ENCODE measurements around the gene MYOC. TPM values are rescaled to one million over a fixed set of nuclear protein-coding genes. Genes with fewer than 3 reads are reported as not detected.

The MYOC gene
- total RNA-seq, 1 experiment from 2014 or later: not detected

DNA sequence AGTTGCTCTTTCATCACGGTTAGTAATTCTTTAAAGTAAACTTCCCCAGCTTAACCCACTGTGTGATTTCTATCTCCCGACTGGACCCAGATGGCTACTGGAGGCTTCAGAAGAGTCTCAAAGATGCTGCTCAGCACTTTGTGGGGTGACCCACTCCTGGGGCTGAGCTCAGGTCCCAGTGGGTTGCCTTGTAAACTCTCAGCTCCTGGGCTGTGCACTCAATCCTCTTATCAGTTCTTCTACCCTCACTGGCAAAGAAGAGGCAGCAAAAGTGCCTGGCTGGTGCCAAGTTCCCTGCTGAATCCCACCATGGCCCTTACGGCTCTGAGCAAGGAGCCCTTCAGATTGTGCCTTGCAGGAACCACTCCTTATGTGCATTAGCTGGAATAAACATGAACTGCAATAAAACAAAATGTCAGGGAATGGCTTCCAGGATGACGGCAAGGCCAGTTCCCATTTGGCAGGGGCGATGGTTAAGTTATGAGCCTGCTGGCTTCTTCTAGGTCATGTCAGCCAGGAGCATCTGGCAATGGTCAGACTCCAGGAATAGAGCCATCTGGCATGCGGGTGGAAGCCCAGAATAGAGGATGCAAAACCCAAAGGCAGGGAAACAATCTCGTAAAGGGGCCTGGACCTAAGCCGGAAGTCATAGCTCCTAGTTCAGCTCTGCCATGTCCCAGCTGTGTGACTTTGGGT lies 6.8 kb downstream of the MYOC start:
- Histone ChIP-seq H3K4me1 (ENCODE audit: control insufficient read depth, insufficient read depth, low read length) (0 out of 2 replicates have a peak, but pooled peaks cover 2% of the 10 kb centered on the region), H3K9me3 (ENCODE audit: control insufficient read depth, insufficient read depth, low read depth, low read length) (no peaks in the 10 kb centered on the region), H3K36me3 (ENCODE audit: control insufficient read depth, insufficient read depth, low read length) (no peaks in the 10 kb centered on the region), H3K27ac (ENCODE audit: low read length) (no peak overlapping the region), H3K4me3 (ENCODE audit: low read depth in 2 of 2, low read length in 2 of 2) (no peak overlapping the region), H3K27me3 (ENCODE audit: control insufficient read depth, insufficient read depth, low read length) (no peaks in the 10 kb centered on the region)
- intact Hi-C loops (cut with micrococcal nuclease; ENCODE audit: unreplicated experiment): loop anchor here (5.0 to 10.0 kb wide), 3 partner anchors 72 to 337 kb away; no protein-coding TSS in a partner anchor
- TF ChIP-seq, protein P1, sequence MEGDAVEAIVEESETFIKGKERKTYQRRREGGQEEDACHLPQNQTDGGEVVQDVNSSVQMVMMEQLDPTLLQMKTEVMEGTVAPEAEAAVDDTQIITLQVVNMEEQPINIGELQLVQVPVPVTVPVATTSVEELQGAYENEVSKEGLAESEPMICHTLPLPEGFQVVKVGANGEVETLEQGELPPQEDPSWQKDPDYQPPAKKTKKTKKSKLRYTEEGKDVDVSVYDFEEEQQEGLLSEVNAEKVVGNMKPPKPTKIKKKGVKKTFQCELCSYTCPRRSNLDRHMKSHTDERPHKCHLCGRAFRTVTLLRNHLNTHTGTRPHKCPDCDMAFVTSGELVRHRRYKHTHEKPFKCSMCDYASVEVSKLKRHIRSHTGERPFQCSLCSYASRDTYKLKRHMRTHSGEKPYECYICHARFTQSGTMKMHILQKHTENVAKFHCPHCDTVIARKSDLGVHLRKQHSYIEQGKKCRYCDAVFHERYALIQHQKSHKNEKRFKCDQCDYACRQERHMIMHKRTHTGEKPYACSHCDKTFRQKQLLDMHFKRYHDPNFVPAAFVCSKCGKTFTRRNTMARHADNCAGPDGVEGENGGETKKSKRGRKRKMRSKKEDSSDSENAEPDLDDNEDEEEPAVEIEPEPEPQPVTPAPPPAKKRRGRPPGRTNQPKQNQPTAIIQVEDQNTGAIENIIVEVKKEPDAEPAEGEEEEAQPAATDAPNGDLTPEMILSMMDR (IDR thresholded peaks at IDR 0.05): no peak
- TF ChIP-seq TCF7L2 (IDR thresholded peaks at IDR 0.05; ENCODE audit: low read depth, low read length) (no peak), POLR2AphosphoS5 (IDR thresholded peaks at IDR 0.05; ENCODE audit: low read depth, low read length) (no peak), REST (IDR thresholded peaks at IDR 0.05; ENCODE audit: insufficient read depth in 1 of 2, low read depth in 2 of 2, low read length in 1 of 2) (no peak), SIN3A (IDR thresholded peaks at IDR 0.05; ENCODE audit: borderline replicate concordance, insufficient read depth, low read depth, low read length) (no peak)
- DNase-seq (ENCODE audit: low read depth, low spot score) (no peak), ATAC-seq (no peak; the same call in 1 of the 2 replicates)
- ChIA-PET CTCF (interaction anchor here (0.7 to 1.4 kb wide), 3 partner anchors 13 to 73 kb away, joined by 5 to 22 read pairs (median 6); no protein-coding TSS in a partner anchor), POLR2A (no interaction called here)
- no TSS peak for BruUV-seq (replicated peaks)
- in situ Hi-C loops (cut with HindIII; ENCODE audit: low pct_unique_long_range_greater_than_20kb, low sequenced_read_pairs): no loop called here

DNA sequence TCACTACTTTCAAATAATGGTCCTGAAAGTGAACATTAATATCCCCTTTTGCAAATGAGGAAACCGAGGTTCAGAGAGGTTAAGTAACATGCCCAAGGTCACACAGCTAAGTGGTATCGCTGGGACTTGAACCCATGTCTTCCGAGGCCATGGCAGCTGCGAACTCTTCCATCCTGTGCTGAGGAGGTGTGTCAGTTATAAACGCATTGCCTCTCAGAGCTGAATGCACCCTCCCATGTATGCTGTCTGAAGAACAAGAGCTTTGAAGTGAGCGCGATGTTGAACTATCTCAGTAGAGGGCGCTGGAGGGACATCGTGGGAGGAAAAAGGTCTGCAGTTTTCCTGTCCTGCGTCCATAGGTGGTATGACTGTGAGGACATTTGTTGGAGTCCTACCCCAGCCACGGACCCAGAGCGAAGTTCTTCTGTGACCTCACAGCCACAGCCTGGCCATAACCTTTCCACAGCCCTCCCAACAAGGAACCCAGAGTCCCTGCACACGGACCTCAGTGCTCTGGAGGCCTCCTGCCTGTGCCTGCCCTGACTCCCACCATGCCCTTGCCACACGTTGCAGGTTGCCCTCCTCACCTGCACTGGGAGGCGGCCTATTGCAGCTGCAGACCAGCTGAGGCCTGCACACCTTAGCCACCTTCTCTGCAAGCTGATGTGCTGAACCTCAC lies 7.5 kb downstream of the MYOC start:
- Histone ChIP-seq H3K4me1 (ENCODE audit: control insufficient read depth, insufficient read depth, low read length) (0 out of 2 replicates have a peak, but pooled peaks cover 2% of the 10 kb centered on the region), H3K27ac (ENCODE audit: low read length) (no peak overlapping the region), H3K36me3 (ENCODE audit: control insufficient read depth, insufficient read depth, low read length) (no peaks in the 10 kb centered on the region), H3K4me3 (ENCODE audit: low read depth in 2 of 2, low read length in 2 of 2) (peak overlapping the region in 1 of 2 experiments; percentile 15; a peak in 1 of 4 replicates), H3K9me3 (ENCODE audit: control insufficient read depth, insufficient read depth, low read depth, low read length) (no peaks in the 10 kb centered on the region), H3K27me3 (ENCODE audit: control insufficient read depth, insufficient read depth, low read length) (no peaks in the 10 kb centered on the region)
- CTCF ChIA-PET: interaction anchor here (0.6 to 1.4 kb wide), 8 partner anchors 8 to 134 kb away, joined by 3 to 22 read pairs (median 4); partner anchors contain the start of gene MYOCOS
- BruUV-seq (replicated peaks): no TSS peak
- in situ Hi-C loops (cut with HindIII; ENCODE audit: low pct_unique_long_range_greater_than_20kb, low sequenced_read_pairs) (no loop called here), intact Hi-C loops (cut with micrococcal nuclease; ENCODE audit: unreplicated experiment) (loop anchor here (5.0 to 10.0 kb wide), 3 partner anchors 72 to 337 kb away; no protein-coding TSS in a partner anchor)
- peak; percentile 91 for ATAC-seq
- POLR2A ChIA-PET: no interaction called here
- DNase-seq (ENCODE audit: low read depth, low spot score): peak; percentile 65
- TF ChIP-seq REST (IDR thresholded peaks at IDR 0.05; ENCODE audit: insufficient read depth in 1 of 2, low read depth in 2 of 2, low read length in 1 of 2): no peak
- peak; percentile 89 for TF ChIP-seq TCF7L2 (IDR thresholded peaks at IDR 0.05; ENCODE audit: low read depth, low read length)
- TF ChIP-seq, protein P1 (IDR thresholded peaks at IDR 0.05): peak; percentile 89
- no peak for TF ChIP-seq POLR2AphosphoS5 (IDR thresholded peaks at IDR 0.05; ENCODE audit: low read depth, low read length)
